NCI-H510A (cell line): ENCODE results near the gene HDAC9.
"Not testable (repeated sequence)": the region's sequence is repeated elsewhere in the genome, so short reads cannot be mapped to it uniquely, and the experiment has no call there.

Source experiments
- DNase-seq: peaks from one replicate; lab custom pipeline; 2025; lab: John Stamatoyannopoulos, UW

HDAC9 gene

DNA sequence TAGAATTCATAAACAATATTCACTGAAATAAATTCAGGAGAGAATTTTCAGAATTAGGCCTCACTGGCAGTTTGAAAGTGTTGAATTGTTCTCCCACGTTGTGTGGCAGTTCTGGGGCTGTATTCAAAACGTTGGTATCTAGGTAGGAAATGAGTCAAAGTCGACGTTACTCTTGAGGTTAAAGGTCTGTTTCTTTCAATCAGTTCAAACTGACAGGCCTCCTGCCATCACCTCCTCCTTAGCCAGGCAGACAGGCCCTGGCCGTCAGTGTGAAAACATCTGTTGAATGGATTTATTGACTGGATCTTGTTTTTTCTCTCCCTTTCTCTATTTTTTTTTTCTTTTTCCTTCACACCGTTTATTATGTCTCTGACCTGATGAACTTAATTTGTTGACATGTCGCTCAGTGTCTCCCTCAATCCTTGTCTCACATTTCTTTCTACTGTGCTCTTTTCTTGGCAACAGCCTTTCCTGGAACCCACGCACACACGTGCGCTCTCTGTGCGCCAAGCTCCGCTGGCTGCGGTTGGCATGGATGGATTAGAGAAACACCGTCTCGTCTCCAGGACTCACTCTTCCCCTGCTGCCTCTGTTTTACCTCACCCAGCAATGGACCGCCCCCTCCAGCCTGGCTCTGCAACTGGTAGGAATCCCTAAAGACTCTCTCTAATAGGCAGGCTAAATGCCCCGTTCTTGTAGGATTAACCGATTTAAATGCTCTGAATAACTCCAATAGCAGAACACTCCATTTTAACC lies 231.7 kb downstream of the HDAC9 start:
- no peak for DNase-seq

DNA sequence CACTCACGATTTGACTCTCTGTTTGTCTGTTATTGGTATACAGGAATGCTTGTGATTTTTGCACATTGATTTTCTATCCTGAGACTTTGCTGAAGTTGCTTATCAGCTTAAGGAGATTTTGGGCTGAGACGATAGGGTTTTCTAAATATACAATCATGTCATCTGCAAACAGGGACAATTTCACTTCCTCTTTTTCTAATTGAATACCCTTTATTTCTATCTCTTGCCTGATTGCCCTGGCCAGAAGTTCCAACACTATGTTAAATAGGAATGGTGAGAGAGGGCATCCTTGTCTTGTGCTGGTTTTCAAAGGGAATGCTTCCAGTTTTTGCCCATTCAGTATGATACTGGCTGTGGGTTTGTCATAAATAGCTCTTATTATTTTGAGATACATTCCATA lies 240.5 kb downstream of the HDAC9 start:
- DNase-seq = not testable (repeated sequence)

DNA sequence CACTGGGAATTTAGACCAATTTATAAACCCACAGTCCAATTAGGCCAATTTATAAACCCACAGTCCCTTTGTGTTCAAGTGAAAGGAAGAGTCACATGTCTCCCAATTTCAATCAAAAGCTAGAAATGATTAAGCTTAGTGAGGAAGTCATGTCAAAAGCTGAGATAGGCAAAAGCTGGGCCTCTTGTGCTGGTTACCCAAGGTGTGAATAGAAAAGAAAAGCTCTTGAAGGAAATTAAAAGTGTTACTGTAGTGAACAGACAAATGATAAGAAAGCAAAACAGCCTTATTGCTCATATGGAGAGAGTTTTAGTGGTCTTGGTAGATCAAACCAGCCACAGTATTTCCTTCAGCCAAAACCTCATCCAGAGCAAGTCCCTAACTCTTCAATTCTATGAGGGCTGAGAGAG lies 245.0 kb downstream of the HDAC9 start:
- DNase-seq = no peak

DNA sequence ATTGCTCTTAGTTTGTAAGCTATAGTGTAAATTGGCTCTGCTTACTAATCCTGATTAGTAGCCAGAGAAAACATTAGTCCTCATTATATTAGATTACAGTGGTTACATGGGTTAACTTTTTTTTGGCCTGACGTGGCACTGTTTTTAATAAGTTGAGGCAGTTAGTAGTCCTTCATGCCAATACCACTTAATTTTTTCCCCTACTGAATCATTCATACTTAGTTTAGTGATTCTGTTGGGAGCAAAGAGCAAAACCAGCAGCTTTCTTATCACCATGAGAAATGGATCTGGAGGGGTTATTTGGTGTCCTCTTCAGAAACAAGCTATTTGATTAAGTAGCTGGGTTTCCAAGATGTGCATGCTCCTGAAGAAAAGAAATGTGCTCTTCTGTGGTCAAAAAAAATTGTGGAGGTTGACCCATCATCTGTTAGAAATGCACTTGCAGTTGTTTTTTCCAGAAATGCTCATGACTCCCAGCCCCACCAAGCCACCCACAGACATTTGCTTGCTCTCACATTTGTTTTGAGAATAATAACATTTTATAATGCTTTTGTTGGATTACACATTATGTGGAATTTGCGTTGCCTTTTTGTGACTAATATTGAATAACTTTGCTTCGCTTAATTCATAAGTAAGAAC lies 258.5 kb downstream of the HDAC9 start:
- no peak for DNase-seq

DNA sequence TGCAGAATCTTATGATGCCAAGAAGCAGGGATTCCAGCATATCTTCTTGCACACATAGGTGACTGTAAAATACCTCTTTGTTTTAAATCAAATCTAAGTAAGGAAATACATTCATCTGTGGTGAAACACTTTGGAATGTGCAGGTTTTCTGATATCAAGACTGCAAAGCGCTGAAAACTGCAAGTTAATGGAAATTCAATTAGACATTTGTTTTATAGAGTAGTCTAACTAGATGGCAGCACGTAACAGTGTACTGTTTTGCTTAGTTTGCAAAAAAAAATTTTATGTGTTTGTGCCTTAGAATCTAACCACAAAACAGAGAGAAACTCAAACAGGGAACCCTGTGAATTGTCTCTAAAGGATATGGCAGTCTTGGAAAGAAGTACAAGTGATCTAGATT lies 259.2 kb downstream of the HDAC9 start:
- no peak for DNase-seq

DNA sequence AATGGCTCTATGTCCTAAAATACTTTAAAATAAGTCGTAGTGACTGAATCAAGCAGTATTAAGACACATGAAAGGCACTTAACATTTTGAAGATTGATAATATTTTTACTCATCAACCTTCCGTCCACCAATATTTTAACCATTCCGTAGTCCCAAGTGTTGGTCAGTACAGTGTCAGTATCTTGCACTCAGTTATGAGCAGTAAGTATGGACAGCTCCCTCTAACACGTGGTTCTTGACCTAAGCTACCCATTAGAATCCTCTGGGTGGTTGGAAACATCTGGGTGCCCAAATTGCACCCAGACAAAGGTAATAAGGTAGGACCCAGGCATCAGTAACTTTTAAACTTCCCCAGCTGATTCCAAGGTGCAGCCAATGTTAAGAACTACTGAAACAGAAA lies 260.2 kb downstream of the HDAC9 start:
- no peak for DNase-seq

DNA sequence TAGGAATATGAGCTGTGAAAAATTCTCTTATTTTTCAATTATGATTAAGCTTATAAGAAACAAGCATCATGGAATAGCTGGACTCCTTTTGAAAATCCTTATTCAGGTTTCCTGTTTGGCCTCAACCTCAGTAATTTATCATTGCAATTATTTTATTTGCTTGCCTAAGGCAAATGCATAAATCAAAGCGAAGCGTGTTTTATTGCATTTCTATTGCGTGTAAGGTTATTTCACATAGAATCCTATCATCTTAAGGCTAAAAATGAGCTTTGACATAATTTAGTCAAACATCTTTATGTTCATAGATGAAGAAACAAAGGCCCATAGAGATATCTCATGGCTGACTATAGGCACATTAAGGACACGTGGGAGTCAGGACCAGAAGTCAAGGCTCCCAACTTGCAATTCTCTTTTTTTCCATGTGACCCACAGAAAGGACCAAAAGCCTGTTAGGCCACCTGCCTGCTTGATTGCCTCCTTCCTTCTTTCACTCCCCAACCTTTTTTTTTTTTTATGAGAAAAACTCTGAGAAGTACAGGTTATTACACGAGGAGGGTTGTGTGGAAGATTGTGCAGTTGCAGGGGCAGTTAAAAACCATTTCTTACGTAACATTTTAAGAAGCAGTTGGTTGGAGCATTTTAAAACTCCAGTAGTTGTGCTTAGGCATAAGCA lies 261.0 kb downstream of the HDAC9 start:
- no peak for DNase-seq

DNA sequence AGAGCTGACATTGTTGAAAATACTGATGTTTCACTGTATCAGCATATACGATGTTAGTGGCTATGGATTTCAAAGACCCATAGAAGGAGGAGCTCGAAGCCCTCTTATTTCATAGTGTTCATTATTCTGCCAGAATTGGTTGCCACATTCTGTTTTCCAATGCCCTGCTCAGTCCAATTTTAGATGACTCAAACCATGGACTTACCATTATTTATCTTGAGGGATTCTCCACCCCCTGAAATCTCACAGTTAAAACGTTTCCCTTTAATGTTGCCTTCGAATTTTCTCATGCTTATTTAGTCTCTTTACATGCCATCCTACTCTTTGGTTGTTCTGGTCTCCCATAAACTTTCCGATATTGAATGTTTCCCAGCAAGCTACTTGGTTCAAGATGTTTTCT lies 264.5 kb downstream of the HDAC9 start:
- no peak for DNase-seq

DNA sequence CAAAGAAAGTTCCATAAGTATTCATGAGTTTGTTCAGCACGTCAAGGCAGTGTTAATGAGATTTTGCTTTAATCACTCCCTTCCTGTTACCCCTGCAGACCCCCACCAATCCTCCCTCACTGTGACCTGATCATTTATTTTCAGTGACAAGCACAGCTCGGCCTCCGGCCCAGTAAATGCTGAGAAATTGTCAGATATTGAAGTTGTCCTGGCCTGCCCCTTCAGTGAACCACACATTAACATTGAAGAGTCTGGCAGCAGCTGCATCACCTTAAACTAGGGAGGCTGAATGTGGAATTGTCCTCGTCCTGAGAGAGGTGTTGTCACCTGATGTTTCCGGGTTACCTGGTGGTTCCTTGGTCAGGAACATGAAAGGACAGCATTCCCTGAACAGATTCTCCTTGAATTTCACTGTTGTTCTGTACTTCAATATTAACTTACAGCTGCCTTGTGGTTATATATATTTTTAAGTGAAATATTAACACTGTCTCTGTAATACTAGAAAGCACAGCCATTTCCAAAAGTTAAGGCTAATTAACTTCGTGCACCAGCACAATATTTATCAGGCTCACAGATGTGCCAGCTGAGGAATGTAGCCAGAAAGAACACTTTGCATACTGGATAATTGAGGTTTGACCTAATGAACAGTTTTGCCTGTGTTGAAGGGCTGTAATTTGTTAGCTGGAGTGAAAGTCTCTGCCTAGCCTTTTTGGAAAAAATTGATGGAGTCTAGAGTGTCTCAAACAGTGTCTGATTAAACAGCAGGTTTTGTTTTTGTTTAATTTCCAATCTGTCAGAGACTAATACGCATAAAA lies 265.3 kb downstream of the HDAC9 start:
- no peak for DNase-seq

DNA sequence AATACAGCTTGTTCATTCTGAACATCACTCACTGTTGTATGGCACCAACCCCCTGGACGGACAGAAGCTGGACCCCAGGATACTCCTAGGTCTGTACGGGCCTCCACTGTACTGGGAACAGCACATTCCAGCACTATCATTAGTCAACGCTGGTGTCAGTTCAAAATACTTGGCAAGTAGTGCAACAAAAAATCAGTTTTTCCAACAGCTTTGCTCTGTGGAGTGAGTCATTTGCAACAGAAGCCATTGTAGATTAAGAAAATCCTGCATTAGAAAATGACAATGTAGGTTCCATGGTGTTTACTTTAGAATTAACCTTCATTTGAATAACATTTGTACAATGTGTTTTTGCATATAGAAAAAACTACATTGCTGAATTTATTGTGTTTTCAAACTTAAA lies 266.6 kb downstream of the HDAC9 start:
- DNase-seq = no peak

DNA sequence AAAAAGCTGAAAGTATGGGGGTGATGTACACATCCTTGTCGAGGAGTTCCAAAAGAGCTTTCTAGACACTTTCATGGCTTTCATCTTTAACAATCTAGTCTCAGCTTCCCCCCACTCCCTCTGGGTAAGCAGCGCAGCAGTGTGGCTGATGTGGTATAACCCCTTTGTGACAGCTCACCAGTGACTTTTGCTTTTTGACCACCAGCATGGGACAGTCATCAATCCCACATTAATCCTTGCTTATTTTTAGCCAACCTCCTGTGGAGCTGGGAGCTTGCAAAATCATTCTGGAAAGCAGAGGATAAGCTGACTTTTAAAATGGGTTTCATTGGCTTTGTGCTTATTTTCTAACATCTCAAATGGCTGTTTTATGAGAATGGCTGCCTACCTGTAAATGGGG lies 272.7 kb downstream of the HDAC9 start:
- DNase-seq = no peak

DNA sequence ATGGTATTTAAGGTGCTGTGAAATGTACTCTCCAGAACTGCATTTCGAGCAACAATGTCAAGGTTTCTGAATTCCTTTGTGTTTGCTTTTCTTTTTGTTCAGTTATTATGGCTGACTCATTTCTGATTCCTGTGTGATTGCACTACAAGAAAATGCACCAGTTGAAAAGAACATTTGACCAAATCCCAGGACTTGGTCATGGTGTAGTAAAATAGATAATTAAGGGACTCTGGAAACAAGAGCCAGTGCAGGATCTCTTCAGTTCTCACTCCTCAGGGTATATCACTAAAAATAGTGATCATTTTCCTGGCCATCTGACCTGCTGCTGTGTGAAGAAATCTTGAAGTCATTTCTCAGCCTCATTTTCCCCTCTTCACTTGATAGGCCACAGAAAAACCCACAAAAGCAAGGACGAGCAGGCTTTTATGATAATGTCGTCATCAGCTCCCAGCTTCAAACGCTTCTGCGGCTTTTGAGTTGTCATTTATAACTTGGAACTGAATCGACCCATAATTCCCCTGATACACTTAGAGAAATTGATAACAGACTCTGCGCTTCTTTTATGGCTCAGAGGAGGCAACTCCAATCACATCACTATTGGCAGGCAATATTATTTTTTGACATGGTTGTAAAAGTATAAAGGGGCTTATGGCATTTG lies 274.7 kb downstream of the HDAC9 start:
- no peak for DNase-seq

DNA sequence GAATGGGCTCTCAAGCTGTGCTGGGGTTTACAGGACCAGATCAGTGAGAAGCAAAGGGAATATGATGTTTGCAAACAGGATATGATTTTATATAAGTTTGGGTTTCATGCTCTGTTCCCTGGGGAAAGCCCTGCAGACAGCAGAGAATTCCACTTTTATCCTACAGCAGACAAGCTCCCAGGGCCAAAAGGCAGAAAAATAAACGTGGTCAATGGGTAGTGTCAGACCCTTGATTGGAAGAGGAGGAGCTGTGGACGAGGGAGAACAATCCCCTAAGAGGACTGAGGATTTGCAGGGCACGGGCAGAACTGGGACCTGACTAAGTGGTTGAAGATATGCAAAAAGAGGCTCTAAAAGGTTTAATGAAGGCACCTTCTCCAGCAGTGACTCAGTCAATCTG lies 275.3 kb downstream of the HDAC9 start:
- no peak for DNase-seq

DNA sequence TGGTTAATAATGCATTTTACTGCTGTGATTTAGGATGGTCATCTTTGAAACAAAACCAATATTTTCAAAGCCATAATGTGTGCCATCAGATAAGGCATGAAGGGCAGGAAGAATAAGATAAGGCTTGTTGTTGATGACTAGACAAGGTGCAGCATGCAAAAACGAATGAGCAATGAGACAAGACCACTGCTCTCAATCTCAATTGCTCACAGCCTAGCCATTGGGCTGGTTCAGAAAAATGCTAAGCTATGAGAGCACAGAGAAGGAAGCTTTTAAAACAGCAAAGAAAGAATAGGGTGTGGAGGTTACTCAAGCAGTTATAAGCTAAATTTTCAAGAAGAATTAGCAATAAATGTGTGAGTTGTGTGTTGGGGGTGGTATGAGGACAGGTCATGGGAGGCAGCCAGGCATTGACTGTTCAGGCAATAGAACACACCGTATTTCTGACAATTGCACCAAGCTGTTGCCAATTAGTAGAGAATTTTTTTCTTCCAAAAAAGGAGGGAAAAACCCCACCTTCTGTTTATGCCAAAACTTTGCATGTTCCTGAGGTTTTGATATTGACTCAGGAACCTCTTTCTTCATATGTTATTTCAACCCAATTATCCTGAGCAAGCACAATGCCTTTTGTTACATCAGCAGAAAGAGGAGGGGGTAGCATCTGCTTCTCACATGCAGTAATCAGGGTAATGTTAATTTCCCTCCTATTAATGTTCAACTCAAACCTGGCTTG lies 276.5 kb downstream of the HDAC9 start:
- DNase-seq = no peak

DNA sequence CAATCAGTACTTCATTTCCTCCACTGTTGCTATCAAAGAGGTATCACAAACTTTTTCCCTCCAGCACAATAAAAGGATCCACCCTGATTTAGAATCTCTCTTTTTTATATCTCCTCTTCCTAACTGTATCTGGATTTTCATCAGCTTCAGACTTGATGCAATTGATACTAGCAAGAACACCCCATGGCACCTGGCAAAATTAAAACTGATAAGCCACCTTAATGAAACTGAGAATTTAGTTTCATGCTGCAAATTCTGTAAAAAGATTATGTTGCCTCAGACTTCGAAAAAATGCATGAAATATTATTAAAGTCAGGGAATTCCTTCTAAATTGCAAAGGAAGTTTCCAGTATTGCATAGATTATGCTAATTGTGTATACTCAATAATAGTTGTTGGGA lies 277.0 kb downstream of the HDAC9 start:
- no peak for DNase-seq

DNA sequence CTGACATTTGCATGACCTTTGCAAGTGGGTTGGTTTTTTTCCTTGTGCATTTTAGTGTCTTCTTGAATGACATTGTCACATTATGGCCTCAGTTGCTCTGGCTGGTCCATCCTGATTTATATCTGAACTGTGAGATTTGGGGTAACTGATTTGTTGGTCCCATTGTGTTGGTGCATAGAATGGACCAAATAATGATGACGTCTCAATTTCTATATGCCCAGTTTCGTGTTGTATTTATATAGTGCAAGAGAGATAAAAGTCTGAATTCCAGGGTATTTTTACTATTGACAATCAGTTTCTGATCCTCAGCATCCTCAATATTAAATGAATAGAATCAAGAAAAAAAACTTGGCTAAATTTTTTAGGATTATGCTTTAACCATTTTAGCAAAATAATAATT lies 281.8 kb downstream of the HDAC9 start:
- no peak for DNase-seq

DNA sequence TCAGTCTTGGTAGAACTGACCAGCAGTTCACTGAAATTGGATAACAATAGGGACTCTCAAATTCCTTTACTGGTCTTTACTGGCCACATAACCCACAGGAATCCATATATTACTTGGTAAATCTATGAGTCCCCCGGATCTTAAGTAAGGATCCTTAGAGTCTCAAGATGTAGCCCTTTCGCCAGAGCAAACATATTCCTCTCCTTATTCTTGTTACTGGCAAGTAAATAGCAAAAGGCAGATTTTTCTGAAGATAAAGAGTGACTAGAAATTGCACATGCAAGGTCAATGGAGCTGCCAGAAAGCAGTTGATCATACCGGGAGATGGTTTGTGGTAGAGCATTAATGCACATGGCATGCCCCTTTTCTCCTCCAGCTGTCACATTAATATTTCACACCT lies 283.0 kb downstream of the HDAC9 start:
- DNase-seq = no peak

DNA sequence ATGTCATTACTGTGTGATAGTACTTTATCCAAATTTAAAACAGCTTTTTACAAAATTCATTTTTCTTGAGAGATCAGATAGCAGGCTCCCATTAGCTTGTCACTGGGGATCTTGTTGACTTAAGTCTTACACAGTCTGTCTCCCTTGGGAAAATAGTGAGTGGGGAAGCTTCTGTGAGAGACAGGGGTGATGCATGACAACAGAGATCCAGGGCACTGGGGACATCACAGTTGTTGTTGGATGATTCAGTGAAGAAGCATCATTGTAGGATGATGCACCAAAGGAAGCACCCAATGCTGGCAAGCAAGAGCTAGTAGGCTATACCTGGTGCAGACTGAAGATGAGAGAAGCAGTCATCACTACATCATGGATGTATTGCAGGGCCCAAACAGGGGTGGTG lies 284.7 kb downstream of the HDAC9 start:
- no peak for DNase-seq

DNA sequence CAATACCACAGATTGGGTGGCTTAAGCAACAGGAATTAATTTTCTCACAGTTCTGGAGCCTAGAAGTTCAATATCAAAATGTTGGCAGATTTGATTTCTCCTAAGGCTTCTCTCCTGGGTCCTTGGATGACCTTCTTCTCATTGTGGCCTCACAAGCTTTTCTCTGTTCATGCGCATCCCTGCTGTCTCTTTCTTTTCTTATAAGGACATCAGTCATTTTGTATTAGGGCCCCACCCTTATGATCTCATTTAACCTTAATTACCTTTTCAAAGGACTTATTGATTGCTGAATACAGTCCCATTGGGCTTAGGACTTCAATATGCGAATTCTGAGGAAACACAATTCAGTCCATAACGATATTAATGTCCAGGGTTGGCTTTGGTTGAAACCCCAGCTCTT lies 285.4 kb downstream of the HDAC9 start:
- no peak for DNase-seq

DNA sequence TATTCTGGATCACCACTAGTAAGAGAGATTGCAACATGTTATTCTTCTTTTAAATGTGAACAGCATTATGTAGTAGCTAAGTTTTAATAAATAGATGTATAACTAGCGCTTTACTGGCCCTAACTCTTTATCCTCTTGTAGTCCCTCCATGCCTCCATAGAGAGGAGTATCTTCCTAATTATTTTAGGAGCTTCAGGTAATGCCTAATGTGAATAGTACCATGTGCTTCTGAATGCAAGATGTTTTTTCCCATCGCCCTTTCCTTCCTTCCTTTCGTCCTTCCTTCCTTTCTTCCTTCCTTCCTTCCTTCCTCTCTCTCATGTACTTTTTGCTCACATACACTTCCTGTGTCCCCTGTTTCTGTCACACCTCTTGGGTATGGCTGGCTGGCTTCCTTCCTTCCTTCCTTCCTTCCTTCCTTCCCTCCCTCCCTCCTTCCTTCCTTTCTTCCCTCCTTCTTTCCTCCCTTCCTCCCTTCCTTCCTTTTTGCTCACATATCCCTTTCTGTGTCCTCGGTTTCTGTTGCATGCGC lies 290.7 kb downstream of the HDAC9 start:
- no peak for DNase-seq

DNA sequence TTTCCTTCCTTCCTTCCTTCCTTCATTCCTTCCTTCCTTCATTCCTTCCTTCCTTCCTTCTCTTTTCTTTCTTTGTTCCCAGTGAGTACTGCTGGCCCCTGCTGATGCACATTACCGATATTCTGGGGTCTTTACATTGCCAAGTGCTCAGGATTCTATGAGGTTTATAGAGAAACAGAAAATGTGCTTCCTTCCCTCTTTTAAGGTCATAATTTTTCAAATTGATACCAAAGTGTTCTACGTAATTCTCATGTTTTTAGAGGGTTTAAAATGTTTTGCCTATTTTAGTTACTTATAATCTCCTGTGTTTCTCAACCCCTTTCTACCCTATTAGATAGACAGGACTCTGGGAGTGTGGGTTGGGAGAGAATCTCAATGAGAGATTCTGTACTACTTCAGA lies 291.2 kb downstream of the HDAC9 start:
- no peak for DNase-seq
